ENCODE data around the gene TMEM175. TPM values are rescaled to one million over a fixed set of nuclear protein-coding genes. Genes with fewer than 3 reads are reported as not detected.

The TMEM175 gene
- total RNA-seq, 1 experiment from 2014 or later: 15.1 TPM

- Histone ChIP-seq H3K9ac (ENCODE audit: low read length) (no peak overlapping the region), H3K36me3 (ENCODE audit: insufficient read depth, low read length) (no peaks in the 10 kb centered on the region), H3K9me3 (ENCODE audit: low read length) (no peaks in the 10 kb centered on the region), H3K4me2 (ENCODE audit: low read depth, low read length, poor library complexity, severe bottlenecking) (no peak overlapping the region), H3K4me1 (ENCODE audit: low read length) (no peaks in the 10 kb centered on the region), H3K27ac (ENCODE audit: low read length) (no peak overlapping the region), H3K79me2 (ENCODE audit: low read length) (no peaks in the 10 kb centered on the region), H3K9me2 (replicated peaks; ENCODE audit: insufficient read depth, low read length) (no peaks in the 10 kb centered on the region), H3K27me3 (ENCODE audit: low read length) (no peaks in the 10 kb centered on the region), H3K4me3 (ENCODE audit: low read length) (no peak overlapping the region), H4K20me1 (ENCODE audit: insufficient read depth, low read depth, low read length) (peaks cover 5% of the 10 kb centered on the region; the same call in 1 of the 2 replicates), H2AFZ (ENCODE audit: low read length) (no peak overlapping the region)
- DNase-seq: no peak
Observed at GRCh38 chr4:947491-947971, 15.3 kb downstream of the TMEM175 start.

GRCh38 chr4:948101-948935, 16.1 kb downstream of the TMEM175 start:
- H2AFZ ChIP-seq (ENCODE audit: low read length): no peak overlapping the region
- H4K20me1 ChIP-seq (ENCODE audit: insufficient read depth, low read depth, low read length): peaks cover 5% of the 10 kb centered on the region; the same call in 1 of the 2 replicates
- H3K27ac ChIP-seq (ENCODE audit: low read length): no peak overlapping the region
- H3K4me3 ChIP-seq (ENCODE audit: low read length): no peak overlapping the region
- H3K36me3 ChIP-seq (ENCODE audit: insufficient read depth, low read length): no peaks in the 10 kb centered on the region
- no peaks in the 10 kb centered on the region for H3K9me2 ChIP-seq (replicated peaks; ENCODE audit: insufficient read depth, low read length)
- DNase-seq: no peak
- no peaks in the 10 kb centered on the region for H3K27me3 ChIP-seq (ENCODE audit: low read length)
- no peaks in the 10 kb centered on the region for H3K79me2 ChIP-seq (ENCODE audit: low read length)
- H3K4me1 ChIP-seq (ENCODE audit: low read length): no peaks in the 10 kb centered on the region
- no peaks in the 10 kb centered on the region for H3K9me3 ChIP-seq (ENCODE audit: low read length)
- no peak overlapping the region for H3K9ac ChIP-seq (ENCODE audit: low read length)
- no peak overlapping the region for H3K4me2 ChIP-seq (ENCODE audit: low read depth, low read length, poor library complexity, severe bottlenecking)

- Histone ChIP-seq H3K79me2 (ENCODE audit: low read length) (no peaks in the 10 kb centered on the region), H3K9me2 (replicated peaks; ENCODE audit: insufficient read depth, low read length) (no peaks in the 10 kb centered on the region), H3K4me1 (ENCODE audit: low read length) (no peaks in the 10 kb centered on the region), H4K20me1 (ENCODE audit: insufficient read depth, low read depth, low read length) (peaks cover 5% of the 10 kb centered on the region; the same call in 1 of the 2 replicates), H3K4me2 (ENCODE audit: low read depth, low read length, poor library complexity, severe bottlenecking) (no peak overlapping the region), H3K9me3 (ENCODE audit: low read length) (no peaks in the 10 kb centered on the region), H3K9ac (ENCODE audit: low read length) (no peak overlapping the region), H3K36me3 (ENCODE audit: insufficient read depth, low read length) (no peaks in the 10 kb centered on the region), H3K27ac (ENCODE audit: low read length) (no peak overlapping the region), H3K4me3 (ENCODE audit: low read length) (no peak overlapping the region), H3K27me3 (ENCODE audit: low read length) (no peaks in the 10 kb centered on the region), H2AFZ (ENCODE audit: low read length) (no peak overlapping the region)
- no peak for DNase-seq
Observed at GRCh38 chr4:948936-949300, 16.7 kb downstream of the TMEM175 start.

GRCh38 chr4:949656-950055, 17.4 kb downstream of the TMEM175 start:
- Histone ChIP-seq H3K36me3 (ENCODE audit: insufficient read depth, low read length) (no peaks in the 10 kb centered on the region), H3K9me3 (ENCODE audit: low read length) (no peaks in the 10 kb centered on the region), H3K4me3 (ENCODE audit: low read length) (no peak overlapping the region), H2AFZ (ENCODE audit: low read length) (no peak overlapping the region), H3K27me3 (ENCODE audit: low read length) (no peaks in the 10 kb centered on the region), H3K4me2 (ENCODE audit: low read depth, low read length, poor library complexity, severe bottlenecking) (no peak overlapping the region), H3K27ac (ENCODE audit: low read length) (no peak overlapping the region), H3K9me2 (replicated peaks; ENCODE audit: insufficient read depth, low read length) (no peaks in the 10 kb centered on the region), H3K79me2 (ENCODE audit: low read length) (no peaks in the 10 kb centered on the region), H3K9ac (ENCODE audit: low read length) (no peak overlapping the region), H4K20me1 (ENCODE audit: insufficient read depth, low read depth, low read length) (peaks cover 5% of the 10 kb centered on the region; the same call in 1 of the 2 replicates), H3K4me1 (ENCODE audit: low read length) (no peaks in the 10 kb centered on the region)
- DNase-seq: no peak

- no peak for DNase-seq
- Histone ChIP-seq H3K36me3 (ENCODE audit: insufficient read depth, low read length) (no peaks in the 10 kb centered on the region), H3K4me1 (ENCODE audit: low read length) (no peaks in the 10 kb centered on the region), H3K9me3 (ENCODE audit: low read length) (no peaks in the 10 kb centered on the region), H3K9ac (ENCODE audit: low read length) (no peak overlapping the region), H3K79me2 (ENCODE audit: low read length) (no peaks in the 10 kb centered on the region), H4K20me1 (ENCODE audit: insufficient read depth, low read depth, low read length) (peaks cover 5% of the 10 kb centered on the region; the same call in 1 of the 2 replicates), H3K4me2 (ENCODE audit: low read depth, low read length, poor library complexity, severe bottlenecking) (no peak overlapping the region), H3K9me2 (replicated peaks; ENCODE audit: insufficient read depth, low read length) (no peaks in the 10 kb centered on the region), H3K27ac (ENCODE audit: low read length) (no peak overlapping the region), H2AFZ (ENCODE audit: low read length) (no peak overlapping the region), H3K4me3 (ENCODE audit: low read length) (no peak overlapping the region), H3K27me3 (ENCODE audit: low read length) (no peaks in the 10 kb centered on the region)
Observed at GRCh38 chr4:950136-951020, 18.1 kb downstream of the TMEM175 start.

- Histone ChIP-seq H4K20me1 (ENCODE audit: insufficient read depth, low read depth, low read length) (peaks cover 5% of the 10 kb centered on the region; the same call in 1 of the 2 replicates), H3K4me1 (ENCODE audit: low read length) (no peaks in the 10 kb centered on the region), H3K9me2 (replicated peaks; ENCODE audit: insufficient read depth, low read length) (no peaks in the 10 kb centered on the region), H3K9ac (ENCODE audit: low read length) (no peak overlapping the region), H3K9me3 (ENCODE audit: low read length) (no peaks in the 10 kb centered on the region), H3K79me2 (ENCODE audit: low read length) (no peaks in the 10 kb centered on the region), H3K36me3 (ENCODE audit: insufficient read depth, low read length) (no peaks in the 10 kb centered on the region), H3K27ac (ENCODE audit: low read length) (no peak overlapping the region), H3K27me3 (ENCODE audit: low read length) (no peaks in the 10 kb centered on the region), H3K4me3 (ENCODE audit: low read length) (no peak overlapping the region), H3K4me2 (ENCODE audit: low read depth, low read length, poor library complexity, severe bottlenecking) (no peak overlapping the region), H2AFZ (ENCODE audit: low read length) (no peak overlapping the region)
- DNase-seq: no peak
Observed at GRCh38 chr4:951186-951585, 18.9 kb downstream of the TMEM175 start.

GRCh38 chr4:951594-952468, 19.6 kb downstream of the TMEM175 start:
- DNase-seq: no peak
- Histone ChIP-seq H3K4me2 (ENCODE audit: low read depth, low read length, poor library complexity, severe bottlenecking) (no peak overlapping the region), H3K9me3 (ENCODE audit: low read length) (no peaks in the 10 kb centered on the region), H3K36me3 (ENCODE audit: insufficient read depth, low read length) (no peaks in the 10 kb centered on the region), H2AFZ (ENCODE audit: low read length) (no peak overlapping the region), H4K20me1 (ENCODE audit: insufficient read depth, low read depth, low read length) (peaks cover 5% of the 10 kb centered on the region; the same call in 1 of the 2 replicates), H3K4me1 (ENCODE audit: low read length) (no peaks in the 10 kb centered on the region), H3K27ac (ENCODE audit: low read length) (no peak overlapping the region), H3K27me3 (ENCODE audit: low read length) (no peaks in the 10 kb centered on the region), H3K79me2 (ENCODE audit: low read length) (no peaks in the 10 kb centered on the region), H3K4me3 (ENCODE audit: low read length) (no peak overlapping the region), H3K9me2 (replicated peaks; ENCODE audit: insufficient read depth, low read length) (no peaks in the 10 kb centered on the region), H3K9ac (ENCODE audit: low read length) (no peak overlapping the region)
